Measurements from ENCODE around the gene MAGI3.
"Not testable (repeated sequence)": the region's sequence is repeated elsewhere in the genome, so short reads cannot be mapped to it uniquely, and the experiment has no call there.

Gene MAGI3

GRCh38 chr1:113444857-113445256, 54.5 kb downstream of the MAGI3 start:
- no peak for FAIRE-seq

DNA sequence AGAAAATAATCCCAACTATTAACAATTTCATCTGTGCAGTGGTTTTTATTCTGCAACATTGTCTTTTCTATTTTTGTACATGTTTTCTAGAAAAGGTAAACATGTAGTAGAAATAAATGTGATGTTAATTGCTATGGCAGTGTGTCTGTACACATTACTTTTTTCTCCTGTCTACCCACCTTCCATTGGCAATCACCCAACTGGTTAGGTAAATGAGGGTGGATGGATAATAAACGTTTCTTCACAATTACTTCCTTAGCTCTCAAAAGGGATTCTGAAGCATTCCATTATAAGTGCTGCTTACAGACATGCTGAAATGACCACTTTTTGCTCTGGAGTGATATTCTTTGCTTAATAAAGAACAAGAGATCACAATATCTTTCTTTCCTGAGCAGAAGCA, 61.4 kb downstream of the MAGI3 start:
- no peak for FAIRE-seq

DNA sequence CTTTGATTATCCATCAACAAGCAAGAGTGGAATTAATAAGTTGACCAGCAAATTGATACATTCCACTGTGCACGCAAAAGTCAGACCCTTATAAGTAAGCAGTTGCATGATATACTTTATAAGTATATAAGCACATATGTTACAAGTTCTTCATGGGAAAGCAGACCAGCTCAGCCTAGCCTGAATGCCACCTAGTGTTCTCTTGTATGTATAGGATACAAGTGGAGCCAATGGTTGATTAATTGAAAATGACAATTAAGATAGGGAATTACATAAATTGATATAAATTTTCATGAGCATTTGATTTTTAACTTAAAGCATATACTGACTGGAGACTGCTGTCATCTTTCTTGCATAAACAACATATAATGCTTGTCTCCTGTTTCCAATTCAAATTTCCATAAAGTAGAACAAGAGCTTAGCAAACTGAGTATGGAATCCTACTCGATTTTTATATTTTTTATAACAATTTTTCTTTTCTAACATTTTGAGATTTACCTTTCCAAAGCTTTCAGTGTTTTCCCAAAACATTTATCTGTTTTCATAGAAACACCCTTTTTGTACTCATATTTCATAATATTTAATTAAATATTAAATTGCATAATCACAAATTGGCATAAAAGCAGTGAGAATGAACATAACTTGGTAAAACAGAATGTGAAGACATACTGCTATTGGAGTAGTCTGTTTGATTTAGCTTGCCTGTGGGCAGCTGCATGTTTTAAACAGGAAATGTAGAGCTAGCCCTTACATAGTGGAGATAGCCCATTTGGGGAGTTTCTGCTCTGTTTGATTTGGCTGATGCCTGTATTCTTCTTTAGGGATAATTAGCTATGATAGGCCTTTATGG, 62.8 kb downstream of the MAGI3 start:
- FAIRE-seq: peak; percentile 31

- no peak for FAIRE-seq
Observed at GRCh38 chr1:113453771-113454083, 63.4 kb downstream of the MAGI3 start.

GRCh38 chr1:113455374-113455773, 65.1 kb downstream of the MAGI3 start:
- no peak for FAIRE-seq

DNA sequence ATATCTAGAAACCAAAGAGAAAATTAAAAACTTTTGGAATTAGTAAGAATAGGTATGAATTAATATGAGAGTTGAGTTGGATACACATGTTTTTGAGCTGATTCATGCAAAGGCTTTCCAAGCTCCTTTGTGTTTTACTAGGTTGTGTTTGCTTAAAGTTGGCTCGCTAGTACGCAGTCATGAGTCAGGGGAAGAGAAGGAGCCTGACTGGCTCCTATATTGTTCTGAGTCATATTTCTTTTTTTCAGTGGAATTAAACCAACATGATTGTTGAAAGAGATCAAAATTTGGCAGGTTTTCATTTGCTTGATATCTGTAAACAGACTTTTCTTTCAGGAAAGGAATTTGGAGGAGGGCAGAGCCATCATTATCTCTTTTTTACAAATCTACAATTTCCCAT, 66.7 kb downstream of the MAGI3 start:
- no peak for FAIRE-seq

DNA sequence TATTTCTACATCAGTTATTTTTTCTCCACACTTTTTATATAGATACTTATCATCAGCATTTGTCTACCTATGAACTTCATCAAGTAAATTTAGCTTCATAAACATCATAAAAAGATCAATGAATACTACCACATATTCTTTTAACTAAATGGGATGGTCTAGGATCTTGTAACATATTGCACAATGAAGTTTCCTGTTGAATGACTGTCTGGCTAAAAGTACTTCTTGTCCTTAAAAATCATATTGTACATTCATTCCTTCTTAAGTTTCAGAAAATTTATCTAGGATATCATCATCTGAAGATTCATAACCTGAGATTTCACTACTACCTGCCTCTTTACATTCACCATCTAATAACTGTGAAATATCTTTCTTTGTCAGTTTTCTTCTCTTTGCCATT, 69.0 kb downstream of the MAGI3 start:
- FAIRE-seq: no peak

DNA sequence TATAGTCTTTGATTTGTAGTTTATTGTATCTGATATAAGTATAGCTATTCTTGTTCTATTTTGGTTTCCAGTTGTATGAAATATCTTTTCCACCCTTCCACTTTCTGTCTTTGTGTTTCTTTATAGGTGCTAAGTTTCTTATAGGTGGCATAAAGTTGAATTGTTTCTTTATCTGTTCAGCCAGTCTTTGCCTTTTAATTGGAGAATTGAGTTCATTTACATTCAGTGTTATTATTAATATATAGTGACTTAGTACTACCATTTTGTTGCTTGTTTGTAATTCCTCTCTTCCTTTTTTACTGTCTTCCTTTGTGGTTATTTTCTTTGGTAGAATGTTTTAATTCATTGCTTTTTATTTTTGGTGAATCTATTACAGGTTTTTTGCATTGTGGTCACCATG, 77.7 kb downstream of the MAGI3 start:
- FAIRE-seq: no peak

DNA sequence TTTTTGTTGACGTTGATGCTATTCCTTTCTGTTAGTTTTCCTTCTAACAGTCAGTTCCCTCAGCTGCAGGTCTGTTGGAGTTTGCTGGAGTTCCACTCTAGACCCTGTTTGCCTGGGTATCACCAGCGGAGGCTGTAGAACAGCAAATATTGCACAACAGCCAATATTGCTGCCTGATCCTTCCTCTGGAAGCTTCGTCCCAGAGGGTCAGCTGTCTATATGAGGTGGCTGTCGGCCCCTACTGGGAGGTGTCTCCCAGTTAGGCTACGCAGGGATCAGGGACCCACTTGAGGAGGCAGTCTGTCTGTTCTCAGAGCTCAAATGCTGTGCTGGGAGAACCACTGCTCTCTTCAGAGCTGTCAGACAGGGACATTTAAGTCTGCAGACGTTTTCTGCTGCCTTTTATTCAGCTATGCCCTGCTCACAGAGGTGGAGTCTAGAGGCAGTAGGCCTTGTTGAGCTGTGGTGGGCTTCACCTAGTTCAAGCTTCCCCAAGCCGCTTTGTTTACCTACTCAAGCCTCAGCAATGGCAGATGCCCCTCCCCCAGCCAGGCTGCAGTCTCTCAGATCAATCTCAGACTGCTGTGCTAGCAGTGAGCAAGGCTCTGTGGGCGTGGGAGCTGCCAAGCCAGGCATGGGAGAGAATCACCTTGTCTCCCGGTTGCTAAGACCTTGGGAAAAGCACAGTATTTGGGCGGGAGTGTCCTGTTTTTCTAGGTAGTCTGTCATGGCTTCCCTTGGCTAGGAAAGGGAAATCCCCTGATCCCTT, 88.3 kb downstream of the MAGI3 start:
- not testable (repeated sequence) for FAIRE-seq

DNA sequence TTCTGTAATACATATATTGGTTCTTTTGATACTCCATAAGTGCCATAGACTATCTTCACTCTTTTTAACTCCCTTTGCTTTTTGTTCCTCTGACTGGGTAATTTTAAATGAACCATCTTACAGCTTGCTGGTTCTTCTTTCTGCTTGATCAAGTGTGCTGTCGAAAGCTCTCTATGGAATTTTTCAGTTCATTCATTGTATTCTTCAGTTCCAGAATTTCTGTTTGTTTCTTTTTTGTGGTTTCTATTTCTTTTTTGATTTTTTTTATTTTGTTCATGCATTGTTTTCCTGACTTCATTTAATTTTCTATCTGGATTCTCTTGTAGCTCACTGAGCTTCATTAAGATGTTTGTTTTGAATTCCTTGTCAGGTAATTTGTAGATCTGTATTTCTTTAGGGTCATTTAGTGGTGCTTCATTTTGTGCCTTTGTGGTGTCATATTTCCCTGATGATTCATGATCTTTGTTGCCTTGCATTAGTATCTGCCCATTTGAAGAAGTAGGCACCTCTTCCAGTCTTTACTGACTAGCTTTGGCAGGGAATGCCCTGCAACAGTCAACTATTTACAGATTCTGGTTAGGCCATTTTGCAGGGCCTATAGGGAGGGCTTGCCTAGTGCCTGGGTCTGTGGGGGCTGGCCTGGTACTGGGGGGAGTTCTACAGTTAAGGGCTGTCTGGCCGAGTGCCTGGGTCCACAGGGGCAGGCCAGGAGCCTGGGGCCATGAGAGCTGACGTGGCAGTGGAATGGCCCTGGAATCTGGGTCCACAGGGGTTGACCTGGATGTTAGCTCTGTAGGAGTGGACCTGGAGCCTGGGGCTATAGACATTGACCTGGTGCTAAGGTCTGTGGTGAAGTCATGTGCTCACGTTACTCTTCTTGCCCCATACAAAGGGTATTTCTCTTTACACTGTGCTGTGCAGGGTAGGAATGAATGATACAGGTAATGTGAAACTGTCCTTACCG, 89.7 kb downstream of the MAGI3 start:
- FAIRE-seq: no peak

DNA sequence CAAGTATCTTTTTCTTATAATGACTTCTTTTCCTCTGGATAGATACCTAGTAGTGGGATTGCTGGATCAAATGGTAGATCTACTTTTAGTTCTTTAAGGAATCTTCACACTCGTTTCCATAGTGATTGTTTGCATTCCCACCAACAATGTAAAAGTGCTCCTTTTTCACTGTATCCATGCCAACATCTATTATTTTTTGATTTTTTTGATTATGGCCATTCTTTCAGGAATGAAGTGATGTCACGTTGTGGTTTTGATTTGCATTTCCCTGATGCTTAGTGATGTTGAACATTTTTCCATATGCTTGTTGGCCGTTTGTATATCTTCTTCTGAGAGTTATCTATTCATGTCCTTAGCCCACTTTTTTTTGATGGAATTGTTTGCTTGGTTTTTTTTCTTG, 94.8 kb downstream of the MAGI3 start:
- not testable (repeated sequence) for FAIRE-seq

- FAIRE-seq: no peak
Observed at GRCh38 chr1:113488576-113489177, 98.4 kb downstream of the MAGI3 start.

- no peak for FAIRE-seq
Observed at GRCh38 chr1:113490384-113490783, 100.1 kb downstream of the MAGI3 start.

GRCh38 chr1:113493533-113493932, 103.2 kb downstream of the MAGI3 start:
- FAIRE-seq: no peak

DNA sequence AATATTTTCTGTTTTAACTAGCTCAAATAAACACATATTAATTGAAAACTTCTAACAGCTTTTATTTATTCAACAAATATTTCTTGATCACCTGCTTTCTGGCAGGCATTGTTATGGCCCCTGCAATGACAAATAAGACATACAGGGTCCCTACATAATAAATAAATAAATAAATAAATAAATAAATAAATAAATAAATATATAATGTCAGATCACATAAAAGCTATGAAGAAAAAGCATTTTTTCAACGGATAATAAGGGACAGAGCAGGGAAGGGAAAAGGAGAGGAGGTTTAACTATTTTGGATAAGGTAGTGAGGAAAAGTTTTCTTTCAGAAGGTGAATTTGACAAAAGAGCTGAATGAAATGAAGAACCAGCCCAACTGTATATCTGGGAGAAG, 115.0 kb downstream of the MAGI3 start:
- FAIRE-seq: no peak

GRCh38 chr1:113507552-113508214, 117.4 kb downstream of the MAGI3 start:
- no peak for FAIRE-seq

GRCh38 chr1:113508364-113509164, 118.2 kb downstream of the MAGI3 start:
- FAIRE-seq: no peak

GRCh38 chr1:113509766-113510165, 119.5 kb downstream of the MAGI3 start:
- not testable (repeated sequence) for FAIRE-seq

DNA sequence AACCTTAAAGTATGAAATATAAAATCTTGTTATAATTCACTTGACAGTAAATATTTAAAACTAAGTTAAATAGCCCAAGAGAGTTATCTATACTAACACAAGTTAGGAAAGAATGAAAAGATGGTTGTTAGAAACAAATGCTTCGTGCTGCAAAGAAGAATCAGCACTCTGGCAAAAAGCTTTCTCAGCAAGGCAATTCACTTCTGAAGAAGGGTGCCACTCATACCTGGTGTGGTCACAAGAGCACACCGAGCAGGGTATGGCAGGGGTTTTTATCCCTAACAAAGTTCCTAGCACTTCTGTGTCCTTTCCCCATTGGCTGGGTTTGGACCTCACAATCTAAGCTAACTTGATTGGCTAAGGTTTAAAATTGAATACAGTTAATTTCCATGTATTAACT, 121.0 kb downstream of the MAGI3 start:
- FAIRE-seq: no peak

- FAIRE-seq: no peak
Observed at GRCh38 chr1:113515498-113515897, 125.2 kb downstream of the MAGI3 start.

GRCh38 chr1:113517346-113517745, 127.0 kb downstream of the MAGI3 start:
- no peak for FAIRE-seq
